Activated CD8-positive, alpha-beta memory T cell treated with anti-CD3 and anti-CD28 coated beads for 4 hours (primary cell): Measurements from ENCODE around the gene SNF8.
A peak's percentile ranks its signal among the peaks of the same experiment; 100 is the strongest.
"Not testable (repeated sequence)": the region's sequence is repeated elsewhere in the genome, so short reads cannot be mapped to it uniquely, and the experiment has no call there.

Source experiments
- DNase-seq, 2 donors: peaks; one replicate each; pipeline ENCODE4 v3.0.0-alpha.2; 2020; ENCODE audit warnings: low read depth in 2 of 2

The SNF8 gene, protein sequence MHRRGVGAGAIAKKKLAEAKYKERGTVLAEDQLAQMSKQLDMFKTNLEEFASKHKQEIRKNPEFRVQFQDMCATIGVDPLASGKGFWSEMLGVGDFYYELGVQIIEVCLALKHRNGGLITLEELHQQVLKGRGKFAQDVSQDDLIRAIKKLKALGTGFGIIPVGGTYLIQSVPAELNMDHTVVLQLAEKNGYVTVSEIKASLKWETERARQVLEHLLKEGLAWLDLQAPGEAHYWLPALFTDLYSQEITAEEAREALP

DNA sequence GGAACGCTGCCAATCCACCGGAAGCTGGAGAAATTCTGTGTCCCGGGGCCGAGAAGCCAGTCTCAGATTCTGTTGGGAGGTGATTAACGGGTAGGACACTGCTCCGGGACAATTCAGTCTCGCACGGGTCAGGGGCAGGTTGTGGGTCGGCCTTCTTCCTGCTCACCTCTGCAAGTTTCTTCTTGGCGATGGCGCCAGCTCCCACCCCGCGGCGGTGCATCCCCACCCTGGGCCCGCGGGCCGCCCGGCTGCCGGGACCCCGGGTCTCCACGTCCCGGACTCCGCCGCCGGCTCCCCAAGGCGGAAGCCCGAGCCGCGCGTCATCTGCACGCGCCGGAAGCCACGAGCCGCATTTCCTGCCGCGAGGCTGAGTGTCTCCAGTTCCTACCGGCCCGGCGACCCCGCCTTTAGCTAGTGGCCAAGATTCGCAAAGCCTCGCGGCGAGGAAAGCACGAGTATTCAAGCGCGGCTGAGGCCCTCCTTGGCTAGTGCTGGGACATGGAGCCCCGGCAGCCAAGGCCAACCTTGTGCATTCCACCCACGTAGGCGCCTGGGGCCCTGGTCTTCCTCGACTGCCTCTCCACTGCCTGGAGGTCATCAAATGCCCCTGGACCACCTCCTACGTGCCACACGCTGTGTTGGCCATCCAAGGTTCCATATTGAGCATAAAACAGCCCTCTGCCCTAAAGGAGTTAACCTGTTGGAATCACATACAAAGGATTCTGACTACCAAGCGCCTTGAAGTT lies at the start of gene SNF8:
SNF8 (minus strand) TSS at position 328 of the 746 bp plus-strand sequence; CDS start at position 220, 108 bp downstream.
- DNase-seq, result peak; percentile 87 to 91

DNA sequence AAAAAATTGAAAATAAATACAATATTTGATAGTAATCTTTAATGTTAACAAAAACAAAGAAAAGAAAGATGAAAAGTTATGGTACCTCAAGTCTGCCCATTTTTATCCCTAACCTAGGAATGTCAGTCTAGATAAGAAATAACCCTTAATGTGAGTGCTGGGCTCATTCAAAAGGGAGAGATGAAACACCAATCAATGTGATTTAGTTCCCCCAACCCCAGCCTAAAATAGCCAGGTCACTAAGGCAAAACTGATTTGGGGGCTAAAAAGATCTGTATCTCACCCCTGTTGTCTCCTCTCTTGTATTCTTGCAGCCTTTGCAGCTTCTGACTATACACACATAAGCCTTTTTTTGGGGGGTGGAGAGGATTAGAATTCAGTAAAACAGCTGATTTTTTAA lies 49.3 kb upstream of the SNF8 start:
- DNase-seq, result no peak

DNA sequence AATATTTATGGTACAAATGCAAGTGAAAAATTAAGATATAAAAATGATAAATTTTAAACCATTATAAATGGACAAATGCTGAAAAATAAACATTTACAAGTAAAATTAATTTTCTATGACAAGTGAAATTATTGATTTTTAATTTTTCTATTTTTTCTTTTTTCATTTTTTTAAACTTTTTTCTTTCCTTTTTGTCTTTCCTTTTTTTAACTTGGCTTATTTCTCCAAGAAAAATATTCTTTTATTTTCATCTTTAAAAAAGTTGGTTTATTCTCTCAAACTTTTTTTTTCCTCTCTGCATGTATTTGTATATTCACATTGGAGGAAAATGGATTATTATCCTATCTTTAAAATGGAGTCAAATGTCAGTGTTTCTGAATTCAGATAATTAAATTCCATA lies 48.7 kb upstream of the SNF8 start:
- DNase-seq, result no peak

DNA sequence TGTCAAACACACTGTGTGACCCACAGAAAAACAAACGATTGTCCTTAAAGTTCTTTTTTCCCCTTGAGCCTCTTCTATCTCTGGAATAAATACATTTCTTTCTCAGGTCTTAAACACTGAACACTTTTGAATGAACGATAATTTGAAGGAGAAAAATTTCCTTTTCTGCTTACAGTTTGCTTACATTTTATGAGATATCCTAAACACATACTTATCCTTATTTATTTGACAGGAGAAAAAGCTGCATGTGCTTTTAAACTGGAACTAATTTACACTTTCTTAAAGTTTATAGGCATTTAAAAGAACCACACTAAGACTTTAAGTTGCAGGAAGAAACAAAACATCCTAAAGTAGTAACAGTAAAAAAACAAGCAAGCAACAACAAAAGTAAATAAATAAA lies 47.8 kb upstream of the SNF8 start:
- DNase-seq, result no peak

DNA sequence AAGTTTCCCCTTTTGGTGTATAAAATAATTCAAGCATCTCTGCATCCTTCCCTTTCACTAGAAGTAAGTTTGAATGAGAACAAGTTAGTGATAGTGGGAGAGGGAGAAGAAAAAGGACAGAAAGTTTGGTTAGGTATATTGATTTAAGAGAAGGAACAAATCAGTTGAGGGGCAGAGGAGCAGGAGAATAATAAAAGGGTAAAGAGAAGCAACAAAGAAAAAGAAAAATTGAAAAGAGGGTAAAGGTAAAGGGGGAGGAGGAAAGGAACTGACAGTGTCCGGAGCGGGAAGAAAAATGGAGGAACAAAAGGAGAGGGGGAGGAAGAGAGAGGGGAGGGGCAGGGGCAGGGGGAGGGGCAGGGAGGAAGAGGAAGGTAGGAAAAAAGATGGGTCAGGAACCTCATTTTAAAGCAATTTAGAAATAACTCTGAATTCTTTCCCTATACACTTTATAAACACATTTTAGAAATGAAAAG lies 46.3 kb upstream of the SNF8 start:
- no peak for DNase-seq

DNA sequence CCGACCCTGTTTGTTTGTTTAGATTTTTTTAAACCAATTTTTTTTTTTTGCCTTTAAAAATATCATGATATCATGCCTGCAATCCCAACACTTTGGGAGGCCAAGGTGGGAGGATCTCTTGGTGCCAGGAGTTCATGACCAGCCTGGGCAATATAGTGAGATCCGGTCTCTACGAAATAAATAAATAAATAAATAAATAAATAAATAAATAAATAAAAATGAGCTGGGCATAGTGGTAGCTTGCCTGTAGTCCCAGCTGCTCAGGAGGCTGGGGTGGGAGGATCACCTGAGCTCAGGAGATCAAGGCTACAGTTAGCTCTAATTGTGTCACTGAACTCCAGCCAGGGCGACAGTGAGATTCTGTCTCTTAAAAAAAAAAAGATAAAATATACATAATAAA lies 44.5 kb upstream of the SNF8 start:
- no peak for DNase-seq

DNA sequence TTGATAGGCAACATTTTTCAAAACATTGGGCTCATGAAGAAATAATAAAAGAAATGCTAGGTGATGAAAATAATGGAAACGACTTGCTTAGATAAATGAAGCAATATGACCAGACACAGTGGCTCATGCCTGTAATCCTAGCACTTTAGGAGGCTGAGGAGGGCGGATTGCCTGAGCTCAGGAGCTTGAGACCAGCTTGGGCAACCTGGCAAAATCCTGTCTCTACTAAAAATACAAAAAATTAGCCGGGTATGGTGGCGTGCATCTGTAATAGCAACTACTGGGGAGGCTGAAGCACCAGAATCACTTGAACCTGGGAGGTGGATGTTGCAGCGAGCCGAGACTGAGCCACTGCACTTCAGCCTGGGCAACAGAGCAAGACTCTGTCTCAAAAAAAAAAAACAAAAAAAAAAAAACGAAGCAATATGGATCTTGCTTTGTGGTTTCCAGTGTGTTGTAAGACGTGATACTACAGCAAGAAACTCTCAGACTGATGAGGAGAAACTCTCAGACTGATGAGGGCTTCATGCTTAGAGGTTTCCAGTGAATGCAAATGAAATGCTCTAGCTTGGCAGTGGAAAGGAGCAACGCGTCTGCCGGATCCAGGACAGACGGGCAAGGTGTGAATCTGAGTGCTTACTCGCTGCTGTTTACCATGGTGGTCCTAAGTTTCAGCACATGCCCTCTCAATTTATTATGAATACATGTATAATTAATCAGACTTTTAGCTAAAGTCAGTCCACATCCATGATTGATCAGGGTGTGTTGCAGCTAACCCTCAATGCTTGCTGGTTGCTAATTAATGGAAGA lies 41.0 kb upstream of the SNF8 start:
- no peak for DNase-seq

DNA sequence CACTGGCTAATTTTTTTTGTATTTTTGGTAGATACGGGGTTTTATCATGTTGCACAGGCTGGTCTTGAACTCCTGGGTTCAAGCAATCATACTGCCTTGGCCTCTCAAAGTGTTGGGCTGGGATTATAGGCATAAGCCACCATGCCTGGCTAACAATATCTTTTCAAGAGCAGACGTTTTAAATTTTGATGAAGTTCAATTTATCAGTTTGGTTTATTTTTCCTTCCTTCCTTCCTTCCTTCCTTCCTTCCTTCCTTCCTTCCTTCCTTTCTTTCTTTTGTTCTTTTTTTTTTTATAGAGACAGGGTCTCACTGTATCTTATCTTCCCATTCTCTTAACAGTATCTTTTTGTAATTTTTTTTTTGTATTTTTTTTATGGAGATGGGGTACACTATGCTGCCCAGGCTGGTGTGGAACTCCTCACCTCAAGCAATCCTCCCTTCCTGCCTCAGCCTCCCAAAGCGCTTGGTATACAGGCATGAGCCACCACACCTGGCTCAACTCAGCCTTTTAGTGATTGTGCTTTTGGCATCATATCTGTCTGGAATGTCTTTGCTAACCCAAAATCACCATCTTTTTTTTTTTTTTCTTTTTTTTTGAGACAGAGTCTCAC lies 37.4 kb upstream of the SNF8 start:
- DNase-seq, result no peak

DNA sequence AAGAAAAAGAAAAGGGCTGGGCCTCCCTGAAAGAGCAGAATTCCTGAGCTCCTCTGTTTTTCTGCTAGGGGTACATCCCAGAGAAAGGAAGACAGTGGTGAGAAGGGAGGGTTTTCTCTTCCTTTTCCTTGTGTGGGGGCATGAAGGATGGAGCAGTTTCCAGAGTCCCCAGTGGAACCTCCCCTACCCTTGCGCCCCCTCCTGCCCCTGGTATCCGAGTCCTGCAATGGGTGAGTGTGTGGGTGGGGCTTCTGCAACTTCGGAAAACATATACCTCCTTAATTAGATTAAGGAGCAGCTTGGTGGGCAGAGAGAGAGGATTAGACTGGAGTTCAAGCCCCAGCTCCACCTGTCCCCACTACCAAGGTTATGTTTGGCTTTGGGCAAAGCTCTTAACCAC lies 29.2 kb upstream of the SNF8 start:
- no peak for DNase-seq

DNA sequence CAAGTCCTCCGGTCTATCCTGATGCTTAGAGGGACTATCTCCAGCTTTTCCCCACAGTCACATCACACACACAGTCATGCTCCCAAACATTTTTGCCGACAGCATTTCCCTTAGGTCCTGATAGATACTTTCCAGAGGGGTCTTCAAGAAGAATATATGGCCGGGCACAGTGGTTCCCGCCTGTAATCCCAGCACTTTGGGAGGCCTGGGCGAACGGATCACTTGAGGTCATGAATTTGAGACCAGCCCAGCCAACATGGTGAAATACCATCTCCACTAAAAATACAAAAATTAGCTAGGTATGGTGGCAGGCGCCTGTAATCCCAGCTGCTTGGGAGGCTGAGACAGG lies 28.1 kb upstream of the SNF8 start:
- no peak for DNase-seq

DNA sequence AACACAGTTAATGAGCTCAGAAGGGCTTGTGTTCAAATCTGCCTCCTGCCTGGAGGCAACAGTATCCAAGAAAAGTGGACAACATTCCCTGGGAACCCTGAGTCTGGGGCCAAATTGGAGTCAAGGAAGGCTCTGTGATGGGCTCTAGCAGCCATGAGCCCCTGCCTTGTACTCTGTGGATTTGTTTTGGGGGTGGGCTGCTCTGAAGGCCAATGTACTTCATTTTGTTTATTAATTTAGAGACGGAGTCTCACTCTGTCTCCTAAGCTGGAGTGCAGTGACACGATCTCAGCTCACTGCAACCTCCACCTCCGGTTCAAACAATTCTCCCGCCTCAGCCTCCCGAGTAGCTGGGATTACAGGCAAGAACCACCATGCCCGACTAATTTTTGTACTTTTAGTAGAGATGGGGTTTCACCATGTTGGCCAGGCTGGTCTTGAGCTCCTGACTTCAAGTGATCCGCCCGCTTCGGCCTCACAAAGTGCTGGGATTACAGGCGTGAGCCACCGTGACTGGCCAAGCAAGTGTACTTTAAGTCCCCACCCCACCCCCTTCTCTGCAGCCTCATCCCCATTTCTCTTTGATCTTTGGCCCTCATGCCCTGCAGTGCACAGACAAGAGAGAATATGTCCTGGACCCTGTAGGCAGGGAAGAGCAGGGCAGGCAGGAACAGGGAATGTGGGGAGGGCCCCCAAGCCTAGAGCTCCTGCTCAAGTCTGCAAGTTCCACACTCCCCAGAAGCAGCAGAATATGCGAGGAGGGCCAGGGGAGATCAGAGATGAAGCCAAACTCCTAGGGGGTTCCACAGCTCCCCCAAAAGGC lies 26.4 kb upstream of the SNF8 start:
- no peak for DNase-seq

DNA sequence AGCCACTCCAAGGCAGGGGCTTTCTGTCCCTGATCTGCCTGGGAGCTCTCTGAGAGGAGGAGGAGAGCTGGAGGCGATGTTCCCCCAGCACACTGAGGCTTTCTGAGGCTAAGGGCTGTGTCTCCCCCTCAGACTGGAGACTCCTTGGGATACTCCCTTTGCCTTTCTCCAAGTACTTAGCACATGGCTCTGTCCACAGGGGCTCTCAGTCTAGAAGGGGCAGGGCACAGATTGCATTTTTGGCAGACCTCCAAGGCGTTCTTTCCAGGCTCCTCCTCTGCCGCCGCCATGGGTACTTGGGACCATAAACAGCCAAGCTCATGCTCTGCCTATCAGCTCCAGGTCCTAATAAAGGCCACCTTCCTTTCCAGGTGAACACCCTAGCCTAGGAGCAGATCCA lies 25.6 kb upstream of the SNF8 start:
- no peak for DNase-seq

DNA sequence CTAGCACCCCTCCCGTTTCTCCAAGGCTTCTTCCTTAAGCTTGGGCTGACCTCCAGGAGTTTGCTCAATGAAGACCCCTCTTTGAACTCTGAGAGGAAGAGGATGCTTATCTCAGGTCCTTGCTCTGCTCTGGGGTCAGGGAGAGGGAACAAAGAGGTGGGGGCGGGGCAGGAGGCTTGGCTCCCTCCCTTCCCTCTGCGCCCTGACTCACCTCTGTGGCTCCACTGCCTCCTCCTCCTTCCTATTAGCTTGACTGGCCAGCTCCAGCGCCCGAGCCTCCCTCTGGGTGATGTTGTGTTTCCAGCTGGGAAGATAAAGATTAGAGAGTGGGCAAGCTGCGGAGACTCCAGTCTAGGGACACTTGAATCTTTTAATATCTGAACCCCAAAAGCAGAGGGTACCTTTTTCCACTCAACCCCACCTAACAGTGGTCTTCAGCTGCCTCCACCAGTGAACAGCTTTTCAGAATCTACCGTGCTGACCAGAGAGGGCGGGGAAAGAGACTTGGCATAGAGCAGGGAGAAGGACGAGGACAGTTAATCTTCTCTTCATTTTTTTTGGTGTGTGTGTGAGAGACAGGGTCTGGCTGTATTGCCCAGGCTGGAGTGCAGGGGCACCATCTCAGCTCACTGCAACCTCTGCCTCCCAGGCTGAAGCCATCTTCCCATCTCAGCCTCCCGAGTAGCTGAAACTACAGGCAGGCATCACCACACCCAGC lies 17.0 kb upstream of the SNF8 start:
- no peak for DNase-seq

DNA sequence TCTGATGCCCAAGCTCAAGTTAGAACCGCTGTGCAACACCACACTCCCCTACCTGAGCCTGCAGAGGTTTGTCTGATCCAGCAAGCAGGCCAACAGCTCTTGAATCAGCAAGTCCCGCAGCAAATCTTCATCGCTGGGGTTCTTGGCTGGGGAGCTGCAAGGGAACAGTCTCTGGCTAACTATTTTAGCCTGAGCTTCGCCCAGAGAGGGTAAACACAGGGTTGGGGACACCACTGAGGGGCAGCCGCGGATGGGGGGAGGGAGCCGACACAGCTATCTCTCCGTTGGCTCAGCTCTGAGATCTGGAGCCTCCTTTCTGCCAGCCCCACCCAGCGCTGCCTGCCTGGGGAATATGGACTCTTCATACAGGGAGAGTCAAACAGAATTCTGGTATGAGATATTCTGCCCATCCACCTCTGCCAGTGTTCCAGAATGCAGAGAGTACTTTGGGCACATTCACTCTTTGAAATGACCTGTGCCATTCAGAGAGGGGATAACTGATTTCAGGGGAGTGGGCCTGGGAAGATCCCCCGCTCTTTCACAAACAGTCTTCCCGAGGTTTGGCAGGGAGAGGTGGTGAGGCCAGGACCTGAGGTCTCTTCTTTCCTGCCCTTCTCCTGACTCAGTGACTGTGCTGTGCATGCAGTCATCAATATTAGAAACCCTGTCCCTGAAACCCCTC lies 16.3 kb upstream of the SNF8 start:
- no peak for DNase-seq

DNA sequence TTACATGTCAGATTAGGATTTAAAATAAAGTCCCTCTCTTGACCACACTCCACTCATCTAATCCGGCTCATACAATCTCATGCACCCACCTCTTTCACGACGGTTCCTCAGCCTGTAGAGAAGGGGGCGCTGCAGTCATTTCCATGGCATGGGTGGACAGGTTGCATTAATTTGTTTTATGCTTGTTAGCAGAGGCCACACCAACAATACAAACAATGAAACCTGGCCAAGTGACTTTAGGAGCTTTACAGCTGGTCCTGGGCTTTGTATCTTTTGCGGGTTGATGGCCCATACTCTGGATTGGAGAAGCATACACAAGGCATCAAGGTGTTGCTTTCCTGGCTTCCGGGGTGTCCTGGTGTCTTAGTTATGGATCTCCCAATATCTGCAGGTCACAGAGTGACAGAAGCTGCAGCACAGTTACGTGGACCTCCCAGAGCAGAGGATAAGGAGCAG lies 9.7 kb upstream of the SNF8 start:
- no peak for DNase-seq

DNA sequence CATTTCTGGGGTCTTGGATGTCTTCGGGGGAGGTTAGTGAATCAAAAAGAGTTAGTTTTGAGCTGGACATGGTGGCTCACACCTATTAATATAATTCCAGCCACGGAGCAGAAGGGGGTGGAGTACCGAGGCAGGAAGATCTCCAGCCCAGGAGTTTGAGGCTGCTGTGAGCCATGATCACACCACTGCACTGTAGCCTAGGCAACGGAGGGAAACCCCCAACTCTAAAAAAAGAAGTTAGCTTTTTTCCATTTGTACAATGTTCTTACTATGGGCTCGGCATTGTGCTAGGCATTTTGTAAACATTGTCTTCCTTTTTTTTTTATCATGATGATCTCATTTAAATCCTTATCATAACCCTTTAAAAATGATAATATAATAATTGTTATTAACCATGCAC lies 8.3 kb upstream of the SNF8 start:
- DNase-seq, result no peak

DNA sequence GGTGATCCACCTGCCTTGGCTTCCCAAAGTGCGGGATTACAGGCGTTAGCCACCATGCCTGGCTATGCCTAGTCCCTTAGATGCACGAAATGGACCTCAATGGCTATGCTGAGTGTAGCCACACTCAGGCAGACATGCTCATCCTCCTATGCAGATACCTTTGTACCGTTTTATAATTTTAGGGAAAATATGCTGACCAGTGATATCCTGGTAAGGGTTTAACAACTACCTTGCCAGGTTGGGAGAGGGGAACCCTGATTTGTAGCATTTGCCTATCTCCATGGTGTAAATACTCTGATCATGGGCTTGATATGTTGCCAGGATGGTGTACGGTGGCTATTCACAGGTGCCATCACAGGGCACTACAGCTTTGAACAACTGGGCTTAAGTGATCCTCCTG lies 6.9 kb upstream of the SNF8 start:
- DNase-seq, result no peak

DNA sequence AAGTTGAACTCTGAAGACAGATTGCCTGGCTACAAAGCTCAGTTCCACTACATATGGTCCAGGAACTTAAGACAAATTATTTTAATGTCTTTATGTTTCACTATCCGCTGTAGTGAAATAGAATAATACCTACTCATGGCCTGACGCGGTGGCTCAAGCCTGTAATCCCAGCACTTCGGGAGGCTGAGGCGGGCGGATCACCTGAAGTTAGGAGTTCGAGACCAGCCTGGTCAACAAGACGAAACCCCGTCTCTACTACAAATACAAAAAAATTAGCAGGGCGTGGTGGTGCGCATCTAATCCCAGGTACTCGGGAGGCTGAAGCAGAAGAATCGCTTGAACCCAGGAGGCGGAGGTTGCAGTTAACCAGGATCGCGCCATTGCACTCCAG lies 614 bp upstream of the SNF8 start:
- DNase-seq, result not testable (repeated sequence)

DNA sequence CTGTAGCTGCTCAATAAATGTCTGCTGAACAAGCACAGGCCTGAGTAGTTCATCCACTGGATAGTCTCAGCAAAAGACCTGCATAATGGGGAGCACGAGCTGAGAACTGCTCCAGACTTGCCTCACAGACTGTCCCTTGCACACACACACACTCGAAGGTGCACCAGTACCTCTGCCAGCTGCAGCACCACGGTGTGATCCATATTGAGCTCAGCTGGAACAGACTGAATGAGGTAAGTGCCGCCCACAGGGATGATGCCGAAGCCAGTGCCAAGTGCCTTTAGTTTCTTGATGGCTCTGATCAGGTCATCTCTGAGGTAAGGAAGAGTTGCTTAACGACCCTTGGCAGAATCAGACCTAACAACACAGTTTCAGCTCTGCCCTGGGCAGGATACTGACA lies 11.6 kb downstream of the SNF8 start:
- no peak for DNase-seq

DNA sequence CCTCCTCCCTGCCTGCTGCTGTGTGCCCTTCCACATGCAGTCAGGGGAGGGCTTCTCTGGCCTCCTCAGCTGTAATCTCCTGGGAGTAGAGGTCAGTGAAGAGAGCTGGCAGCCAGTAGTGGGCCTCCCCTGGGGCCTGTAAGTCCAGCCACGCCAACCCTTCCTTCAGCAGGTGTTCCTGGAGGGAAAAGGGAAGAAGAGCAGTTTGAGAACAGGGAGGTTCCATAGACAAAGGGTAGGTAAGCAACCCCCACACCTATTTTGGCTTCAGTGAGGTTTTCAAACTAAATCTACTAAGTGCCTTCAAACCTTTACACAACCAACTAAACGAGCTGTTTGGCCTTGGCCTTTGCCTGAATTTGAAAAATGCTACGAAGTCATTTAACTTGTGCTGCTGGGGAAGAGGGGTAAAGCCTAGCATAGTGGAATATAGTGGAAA lies 14.2 kb downstream of the SNF8 start:
- no peak for DNase-seq
